ENCODE results near the gene HP. TPM values are rescaled to one million over a fixed set of nuclear protein-coding genes. Genes with fewer than 3 reads are reported as not detected.
"Not testable (repeated sequence)": the region's sequence is repeated elsewhere in the genome, so short reads cannot be mapped to it uniquely, and the experiment has no call there.

Gene HP
- total RNA-seq, 2 donors from 2014 or later, result 3.6 to 15.5 TPM

- peak in 3 of 4 donors; percentile 22 to 37 (median 31) for DNase-seq
These were observed 18.4 kb downstream of the HP start for GRCh38 chr16:72072514-72073342.

GRCh38 chr16:72073560-72074230 is 19.4 kb downstream of the HP start:
- 71 to 73% methylated on average over 8 of the region's 8 CpGs for WGBS, 2 donors
- Histone ChIP-seq H3K27me3 (no peaks in the 10 kb centered on the region), H3K27ac (peak overlapping the region in 2 of 4 donors; percentile 34 to 67), H3K4me3 (no peak overlapping the region), H3K4me1 (peaks cover 20% of the 10 kb centered on the region), H3K9me3 (no peaks in the 10 kb centered on the region), H3K36me3 (replicated peaks in 1 of 2; ENCODE audit: insufficient read depth in 1 of 2, low read depth in 2 of 2) (no peaks in the 10 kb centered on the region)
- DNase-seq (peak in 3 of 4 donors; percentile 11 to 53 (median 14)), ATAC-seq (peak; percentile 67)
- intact Hi-C loops (cut with DNase I), result no loop called here
- TF ChIP-seq CTCF (IDR thresholded peaks at IDR 0.05) (no peak), POLR2A (IDR thresholded peaks at IDR 0.05) (no peak)

More at GRCh38 chr16:72072514-72073342, 18.4 kb downstream of the HP start:
- Histone ChIP-seq H3K27ac (peak overlapping the region in 2 of 4 donors; percentile 34 to 67), H3K4me3 (no peak overlapping the region), H3K27me3 (no peaks in the 10 kb centered on the region), H3K36me3 (replicated peaks in 1 of 2; ENCODE audit: insufficient read depth in 1 of 2, low read depth in 2 of 2) (no peaks in the 10 kb centered on the region), H3K4me1 (peaks cover 20% of the 10 kb centered on the region), H3K9me3 (no peaks in the 10 kb centered on the region)
- TF ChIP-seq POLR2A (IDR thresholded peaks at IDR 0.05) (no peak), CTCF (IDR thresholded peaks at IDR 0.05) (no peak)
- intact Hi-C loops (cut with DNase I), result no loop called here
- WGBS, 2 donors, result 26 to 28% methylated on average over 12 of the region's 12 CpGs
- ATAC-seq, result peak; percentile 57

- H3K4me1 ChIP-seq, result peaks cover 20% of the 10 kb centered on the region
- ATAC-seq; DNase-seq; H3K27me3 ChIP-seq; H3K9me3 ChIP-seq; H3K27ac ChIP-seq; intact Hi-C loops (cut with DNase I); H3K4me3 ChIP-seq; H3K36me3 ChIP-seq (replicated peaks in 1 of 2; ENCODE audit: insufficient read depth in 1 of 2, low read depth in 2 of 2): not testable (repeated sequence)
- 56 to 71% methylated on average over 1 of the region's 6 CpGs for WGBS, 2 donors
These were observed 20.8 kb downstream of the HP start for GRCh38 chr16:72075067-72075466.

- H3K27me3 ChIP-seq; intact Hi-C loops (cut with DNase I); DNase-seq; H3K4me3 ChIP-seq; ATAC-seq; H3K9me3 ChIP-seq; H3K27ac ChIP-seq; H3K36me3 ChIP-seq (replicated peaks in 1 of 2; ENCODE audit: insufficient read depth in 1 of 2, low read depth in 2 of 2): not testable (repeated sequence)
- WGBS, 2 donors, result 80 to 92% methylated on average over 1 of the region's 5 CpGs
- H3K4me1 ChIP-seq, result peaks cover 18% of the 10 kb centered on the region
These were observed 22.8 kb downstream of the HP start for GRCh38 chr16:72076991-72077706.

- Histone ChIP-seq H3K36me3 (replicated peaks in 1 of 2; ENCODE audit: insufficient read depth in 1 of 2, low read depth in 2 of 2) (peaks cover 0 to 14% of the 10 kb centered on the region in 2 donors), H3K27me3 (no peaks in the 10 kb centered on the region), H3K4me3 (no peak overlapping the region), H3K9me3 (no peaks in the 10 kb centered on the region), H3K4me1 (no peaks in the 10 kb centered on the region), H3K27ac (no peak overlapping the region)
- no peak for DNase-seq
- TF ChIP-seq CTCF (IDR thresholded peaks at IDR 0.05), result no peak
- no peak for ATAC-seq
- 29 to 41% methylated on average over 3 of the region's 3 CpGs for WGBS, 2 donors
- intact Hi-C loops (cut with DNase I), result no loop called here
These were observed 29.6 kb downstream of the HP start for GRCh38 chr16:72083778-72084404.

Data from body of pancreas (tissue), 4 donors.